HG02571 (cell line): ENCODE results near the gene MRPL21.

Experiments used
- ATAC-seq: cut with Tn5 transposase; IDR thresholded peaks from one replicate; pipeline ENCODE4 v1.9.1; 2021; ENCODE audit warnings: mild to moderate bottlenecking, moderate library complexity; ENCODE audit not compliant: unreplicated experiment

Gene MRPL21

DNA sequence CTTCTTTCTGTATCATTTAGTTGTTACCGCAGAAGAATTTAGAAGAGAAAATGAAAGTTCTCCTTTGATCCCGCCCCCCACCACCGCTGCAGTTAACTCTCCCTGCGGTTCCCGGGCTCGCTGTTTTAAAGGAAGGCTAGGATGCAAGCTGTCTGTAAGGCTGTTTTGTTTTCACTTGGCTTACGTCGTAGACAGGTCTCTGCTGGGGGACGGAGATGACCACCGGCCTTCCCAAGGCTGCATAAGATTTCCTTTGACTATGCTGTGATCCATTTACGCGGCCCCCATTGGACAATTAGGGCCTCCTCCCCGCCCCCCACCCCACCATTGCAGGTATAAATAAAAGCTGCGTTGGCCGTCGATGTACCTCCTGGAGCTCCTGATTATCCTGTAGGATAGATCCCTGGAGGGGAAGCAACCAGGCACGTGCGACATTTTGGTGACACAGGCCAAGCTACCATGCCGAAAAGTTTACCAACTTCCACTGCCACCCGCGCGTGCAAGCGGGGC is 60.5 kb downstream of the MRPL21 start:
- ATAC-seq = no peak

DNA sequence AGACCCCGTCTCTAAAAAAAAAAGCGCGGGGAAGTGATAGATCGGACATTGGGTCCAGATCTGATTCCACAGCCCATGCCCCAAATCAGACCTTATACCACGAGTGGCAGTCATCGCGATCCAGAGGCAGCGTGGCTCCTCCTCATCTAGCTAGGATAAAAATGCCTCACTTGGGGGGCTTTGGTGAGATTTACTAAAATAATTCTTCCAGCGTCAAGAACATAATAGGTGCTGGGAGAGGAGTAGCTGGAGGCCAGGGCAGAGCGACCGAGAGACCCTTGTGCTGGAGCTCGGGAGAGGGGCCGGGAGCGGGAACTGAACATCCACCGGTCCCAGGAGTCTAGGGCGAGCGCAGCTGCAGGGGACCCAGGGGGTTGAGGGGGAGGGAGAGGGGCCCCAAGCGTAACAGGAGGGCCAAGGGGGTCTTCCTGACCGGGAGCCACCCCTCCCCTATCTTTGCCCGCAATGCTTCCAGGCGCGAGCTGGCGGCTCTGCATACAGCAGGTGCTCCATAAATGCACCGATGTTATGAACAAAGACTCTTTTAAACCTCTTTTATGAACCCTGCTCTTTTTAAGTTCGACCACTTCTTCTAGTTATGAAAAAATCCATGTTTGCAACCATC is 61.1 kb downstream of the MRPL21 start:
- no peak for ATAC-seq

DNA sequence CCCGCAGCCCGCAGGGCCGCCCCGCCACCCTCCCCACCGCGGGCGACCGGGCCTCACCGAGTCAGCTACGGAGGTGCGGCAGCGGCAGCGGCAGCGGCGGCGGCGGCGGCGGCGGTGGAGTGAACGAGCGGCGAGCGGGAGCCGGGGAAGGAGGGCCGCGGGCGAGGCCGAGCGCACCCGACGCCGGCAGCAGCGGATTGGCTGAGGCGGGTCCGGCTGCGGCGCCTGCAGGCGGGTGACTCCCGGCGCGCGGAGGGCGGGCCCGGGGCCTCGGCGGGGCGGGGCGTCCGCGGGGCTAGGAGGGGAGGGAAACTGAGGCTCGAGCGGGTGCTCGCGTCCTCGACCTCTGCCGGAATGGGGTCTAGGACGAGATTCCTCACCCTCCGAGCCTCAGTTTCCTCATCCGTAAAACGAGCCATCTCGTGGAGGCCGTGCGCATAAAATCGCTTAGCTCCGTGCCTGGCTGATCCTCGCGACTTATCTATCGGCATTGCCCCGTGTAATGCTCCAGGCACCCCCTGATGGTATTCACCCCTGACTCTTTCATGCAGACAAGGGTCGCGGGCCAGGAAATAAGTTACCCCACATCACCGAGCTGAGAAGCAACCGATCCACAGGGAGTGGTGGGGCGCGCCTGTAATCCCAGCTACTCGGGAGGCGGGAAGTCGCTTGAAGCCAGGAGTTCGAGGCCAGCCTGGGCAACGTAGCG is 61.8 kb downstream of the MRPL21 start, which contains the start of gene CPT1A:
TSS of gene CPT1A (minus strand) at position 199 of the 709 bp plus-strand sequence. CDS start 26,442 bp downstream, outside the sequence.
- peak; percentile 35 for ATAC-seq
